Uterus (tissue), 2 donors: Measurements from ENCODE around the gene CLCF1.

Experiments
- CTCF ChIP-seq, 4 experiments: fragments of 200-600 bp in 2 of 4; fragments of 450-650 bp in 2 of 4; sonication (generic) in 2 of 4; IDR thresholded peaks; one replicate each; pipeline ENCODE4 v1.5.1; 2016 to 2019; ENCODE audit warnings: antibody characterized with exemption in 4 of 4, mild to moderate bottlenecking in 2 of 4, moderate library complexity in 1 of 4
- POLR2A ChIP-seq, 2 donors: fragments of 450-650 bp; IDR thresholded peaks; one replicate each; pipeline ENCODE4 v1.6.1; 2016; ENCODE audit warnings: antibody characterized with exemption in 2 of 2, mild to moderate bottlenecking in 1 of 2, moderate library complexity in 1 of 2

GRCh38 chr11:67367761-67368227 is 5.6 kb downstream of the CLCF1 start:
- TF ChIP-seq CTCF (IDR thresholded peaks at IDR 0.05) (no peak), POLR2A (IDR thresholded peaks at IDR 0.05) (no peak)
